Measurements from ENCODE around the gene PTPRT.
"Not testable (repeated sequence)": the region's sequence is repeated elsewhere in the genome, so short reads cannot be mapped to it uniquely, and the experiment has no call there.

Gene PTPRT

DNA sequence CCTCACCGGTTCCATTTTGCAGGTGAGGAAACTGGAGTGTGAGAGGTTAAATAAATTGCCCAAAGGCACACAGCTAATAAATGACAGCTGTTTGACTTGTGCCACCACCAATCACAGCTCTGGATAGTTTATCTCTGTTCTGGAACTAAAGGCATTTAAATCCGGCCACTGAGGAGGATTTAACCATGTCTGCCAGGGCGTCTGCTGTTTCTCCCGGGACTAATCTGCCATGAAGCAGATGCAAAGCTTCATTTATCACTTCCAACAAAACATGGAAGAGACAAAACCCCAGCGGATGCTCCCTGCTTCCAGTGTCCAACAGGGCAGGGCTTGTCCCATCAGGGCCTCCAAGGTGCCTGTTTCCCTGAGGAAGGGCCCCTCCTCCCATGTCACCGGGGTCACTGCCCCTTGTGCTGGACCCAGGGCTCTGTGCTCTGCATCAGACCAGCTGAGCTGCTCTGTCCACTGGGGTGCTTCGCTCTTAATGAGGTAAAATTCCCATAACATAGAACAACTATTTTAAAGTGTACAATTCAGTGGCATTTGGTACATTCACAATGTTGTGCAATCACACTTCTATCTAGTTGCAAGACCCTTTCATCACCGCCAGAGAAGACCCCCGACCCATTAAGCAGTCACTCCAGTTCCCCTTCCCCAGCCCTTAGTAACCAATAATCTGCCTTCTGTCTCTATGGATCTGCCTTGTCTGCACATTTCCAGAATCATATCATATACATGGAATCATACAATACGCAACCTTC is 244.3 kb downstream of the PTPRT start:
- no peaks in the 10 kb centered on the region for H3K4me1 ChIP-seq (ENCODE audit: control insufficient read depth, insufficient read depth, low read length)
- no peak overlapping the region for H3K9ac ChIP-seq (ENCODE audit: low read length)
- no peaks in the 10 kb centered on the region for H3K27me3 ChIP-seq (ENCODE audit: control insufficient read depth, insufficient read depth, low read length)
- H3K36me3 ChIP-seq (ENCODE audit: control insufficient read depth, insufficient read depth, low read length), result no peaks in the 10 kb centered on the region
- no peak overlapping the region for H3K27ac ChIP-seq (ENCODE audit: low read depth, low read length)
- no peak overlapping the region for H3K4me3 ChIP-seq (ENCODE audit: low read length)

DNA sequence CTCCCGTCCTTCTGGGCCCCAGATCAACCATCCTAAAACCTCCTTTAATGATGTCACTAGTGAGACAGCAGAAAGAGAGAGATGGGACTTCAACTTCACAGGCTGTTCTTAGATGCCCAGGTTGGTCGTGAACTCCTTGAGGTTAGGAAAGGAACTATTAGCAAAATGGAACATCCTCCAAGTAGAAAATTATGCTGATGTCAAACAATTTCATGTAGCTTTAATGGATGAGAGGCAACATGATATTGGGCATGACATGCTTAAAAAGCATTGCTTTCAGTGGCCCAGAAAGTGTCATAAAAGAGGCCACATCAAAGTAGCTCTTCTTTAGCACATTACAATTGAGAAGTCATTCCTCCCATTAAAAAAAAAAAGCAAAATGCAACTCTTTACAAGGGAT is 248.1 kb downstream of the PTPRT start:
- H3K4me3 ChIP-seq (ENCODE audit: low read length), result no peak overlapping the region
- H3K36me3 ChIP-seq (ENCODE audit: control insufficient read depth, insufficient read depth, low read length), result no peaks in the 10 kb centered on the region
- H3K9ac ChIP-seq (ENCODE audit: low read length), result no peak overlapping the region
- H3K27ac ChIP-seq (ENCODE audit: low read depth, low read length), result no peak overlapping the region
- no peaks in the 10 kb centered on the region for H3K4me1 ChIP-seq (ENCODE audit: control insufficient read depth, insufficient read depth, low read length)
- no peaks in the 10 kb centered on the region for H3K27me3 ChIP-seq (ENCODE audit: control insufficient read depth, insufficient read depth, low read length)

GRCh38 chr20:42938441-42939205 is 251.1 kb downstream of the PTPRT start:
- Histone ChIP-seq H3K36me3 (ENCODE audit: control insufficient read depth, insufficient read depth, low read length) (no peaks in the 10 kb centered on the region), H3K27ac (ENCODE audit: low read depth, low read length) (no peak overlapping the region), H3K4me1 (ENCODE audit: control insufficient read depth, insufficient read depth, low read length) (no peaks in the 10 kb centered on the region), H3K27me3 (ENCODE audit: control insufficient read depth, insufficient read depth, low read length) (no peaks in the 10 kb centered on the region), H3K4me3 (ENCODE audit: low read length) (no peak overlapping the region), H3K9ac (ENCODE audit: low read length) (no peak overlapping the region)

- Histone ChIP-seq H3K9ac (ENCODE audit: low read length) (no peak overlapping the region), H3K4me1 (ENCODE audit: control insufficient read depth, insufficient read depth, low read length) (no peaks in the 10 kb centered on the region), H3K27ac (ENCODE audit: low read depth, low read length) (no peak overlapping the region), H3K36me3 (ENCODE audit: control insufficient read depth, insufficient read depth, low read length) (no peaks in the 10 kb centered on the region), H3K27me3 (ENCODE audit: control insufficient read depth, insufficient read depth, low read length) (no peaks in the 10 kb centered on the region), H3K4me3 (ENCODE audit: low read length) (no peak overlapping the region)
Observed at GRCh38 chr20:42936482-42936881, 253.2 kb downstream of the PTPRT start.

DNA sequence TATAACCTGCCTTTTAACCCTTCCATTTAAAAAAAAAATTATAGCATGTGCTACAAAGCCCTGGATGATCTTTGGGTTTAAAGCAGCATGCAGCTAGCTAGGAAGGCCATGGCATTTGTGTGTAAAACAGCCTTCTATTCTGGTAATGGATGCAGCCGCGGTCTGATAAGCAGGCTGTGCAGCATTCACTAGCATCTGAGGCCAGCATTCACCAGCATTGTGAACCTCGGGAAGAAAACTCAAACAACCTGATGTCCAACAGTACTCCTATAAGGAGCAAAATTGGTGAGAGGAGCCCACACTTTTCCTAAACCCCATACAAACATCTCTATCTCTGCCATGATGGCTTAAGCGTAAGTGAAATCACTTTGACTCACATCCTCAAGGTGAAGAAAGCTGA is 265.5 kb downstream of the PTPRT start:
- H3K36me3 ChIP-seq (ENCODE audit: control insufficient read depth, insufficient read depth, low read length), result no peaks in the 10 kb centered on the region

GRCh38 chr20:42923348-42923918 is 266.3 kb downstream of the PTPRT start:
- no peaks in the 10 kb centered on the region for H3K27me3 ChIP-seq (ENCODE audit: control insufficient read depth, insufficient read depth, low read length)
- H3K27ac ChIP-seq (ENCODE audit: low read depth, low read length), result no peak overlapping the region
- no peaks in the 10 kb centered on the region for H3K4me1 ChIP-seq (ENCODE audit: control insufficient read depth, insufficient read depth, low read length)
- no peak overlapping the region for H3K9ac ChIP-seq (ENCODE audit: low read length)
- no peaks in the 10 kb centered on the region for H3K36me3 ChIP-seq (ENCODE audit: control insufficient read depth, insufficient read depth, low read length)
- no peak overlapping the region for H3K4me3 ChIP-seq (ENCODE audit: low read length)

More for the DNA sequence above, 265.5 kb downstream of the PTPRT start:
- no peak overlapping the region for H3K27ac ChIP-seq (ENCODE audit: low read depth, low read length)
- H3K27me3 ChIP-seq (ENCODE audit: control insufficient read depth, insufficient read depth, low read length), result no peaks in the 10 kb centered on the region
- H3K4me3 ChIP-seq (ENCODE audit: low read length), result no peak overlapping the region
- no peaks in the 10 kb centered on the region for H3K4me1 ChIP-seq (ENCODE audit: control insufficient read depth, insufficient read depth, low read length)
- H3K9ac ChIP-seq (ENCODE audit: low read length), result no peak overlapping the region

- no peak overlapping the region for H3K9ac ChIP-seq (ENCODE audit: low read length)
- H3K27me3 ChIP-seq (ENCODE audit: control insufficient read depth, insufficient read depth, low read length), result no peaks in the 10 kb centered on the region
- no peak overlapping the region for H3K27ac ChIP-seq (ENCODE audit: low read depth, low read length)
Observed at GRCh38 chr20:42920776-42921175, 268.9 kb downstream of the PTPRT start.

GRCh38 chr20:42919316-42919715 is 270.4 kb downstream of the PTPRT start:
- Histone ChIP-seq H3K4me1 (ENCODE audit: control insufficient read depth, insufficient read depth, low read length) (no peaks in the 10 kb centered on the region), H3K27me3 (ENCODE audit: control insufficient read depth, insufficient read depth, low read length) (no peaks in the 10 kb centered on the region), H3K9ac (ENCODE audit: low read length) (no peak overlapping the region), H3K27ac (ENCODE audit: low read depth, low read length) (no peak overlapping the region), H3K4me3 (ENCODE audit: low read length) (no peak overlapping the region), H3K36me3 (ENCODE audit: control insufficient read depth, insufficient read depth, low read length) (no peaks in the 10 kb centered on the region)

More at GRCh38 chr20:42920776-42921175, 268.9 kb downstream of the PTPRT start:
- Histone ChIP-seq H3K36me3 (ENCODE audit: control insufficient read depth, insufficient read depth, low read length) (no peaks in the 10 kb centered on the region), H3K4me1 (ENCODE audit: control insufficient read depth, insufficient read depth, low read length) (no peaks in the 10 kb centered on the region), H3K4me3 (ENCODE audit: low read length) (no peak overlapping the region)

DNA sequence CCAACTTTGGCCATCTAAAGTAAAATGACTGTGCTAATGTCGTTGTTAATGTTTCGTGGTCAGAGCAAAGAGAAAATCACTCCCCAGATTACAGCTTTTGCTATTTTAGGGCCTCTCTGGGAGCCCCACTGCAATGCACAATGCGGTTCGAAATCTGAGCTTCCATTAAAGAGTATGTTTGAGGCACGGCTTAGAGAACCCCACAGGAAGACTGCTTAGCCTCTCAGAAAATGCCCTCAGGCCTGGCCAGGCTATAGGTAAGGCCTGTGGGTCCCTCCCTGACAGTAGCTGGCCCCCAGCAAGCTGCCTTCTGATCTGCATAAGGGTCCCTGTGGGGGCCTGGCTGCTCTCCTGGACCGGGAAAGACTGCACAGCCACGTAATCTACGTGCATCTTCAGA is 274.6 kb downstream of the PTPRT start:
- H3K4me3 ChIP-seq (ENCODE audit: low read length), result no peak overlapping the region
- no peak overlapping the region for H3K9ac ChIP-seq (ENCODE audit: low read length)
- H3K27ac ChIP-seq (ENCODE audit: low read depth, low read length), result no peak overlapping the region
- no peaks in the 10 kb centered on the region for H3K4me1 ChIP-seq (ENCODE audit: control insufficient read depth, insufficient read depth, low read length)
- H3K27me3 ChIP-seq (ENCODE audit: control insufficient read depth, insufficient read depth, low read length), result no peaks in the 10 kb centered on the region
- no peaks in the 10 kb centered on the region for H3K36me3 ChIP-seq (ENCODE audit: control insufficient read depth, insufficient read depth, low read length)

DNA sequence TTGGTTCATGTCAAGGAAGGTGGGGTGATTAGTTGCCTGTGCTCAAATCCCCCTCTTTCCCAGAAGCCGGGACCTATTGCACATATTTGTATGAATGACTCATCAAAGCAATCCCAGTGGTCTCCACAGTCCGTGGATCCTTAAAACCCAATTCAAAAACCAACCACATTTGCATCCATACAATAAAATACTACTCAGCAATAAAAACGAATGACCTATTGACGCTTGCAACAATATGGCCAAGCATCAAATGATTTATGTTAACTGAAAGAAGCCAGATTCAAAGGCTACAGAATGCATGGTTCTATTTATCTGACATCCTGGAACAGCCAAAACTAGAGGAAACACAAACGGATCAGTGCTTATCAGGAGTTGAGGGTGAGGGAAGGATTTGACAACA is 275.4 kb downstream of the PTPRT start:
- H3K4me1 ChIP-seq (ENCODE audit: control insufficient read depth, insufficient read depth, low read length), result no peaks in the 10 kb centered on the region
- no peak overlapping the region for H3K9ac ChIP-seq (ENCODE audit: low read length)
- H3K36me3 ChIP-seq (ENCODE audit: control insufficient read depth, insufficient read depth, low read length), result no peaks in the 10 kb centered on the region
- no peak overlapping the region for H3K27ac ChIP-seq (ENCODE audit: low read depth, low read length)
- no peaks in the 10 kb centered on the region for H3K27me3 ChIP-seq (ENCODE audit: control insufficient read depth, insufficient read depth, low read length)
- H3K4me3 ChIP-seq (ENCODE audit: low read length), result no peak overlapping the region

- H3K27ac ChIP-seq (ENCODE audit: low read depth, low read length); H3K4me3 ChIP-seq (ENCODE audit: low read length); H3K4me1 ChIP-seq (ENCODE audit: control insufficient read depth, insufficient read depth, low read length); H3K9ac ChIP-seq (ENCODE audit: low read length); H3K36me3 ChIP-seq (ENCODE audit: control insufficient read depth, insufficient read depth, low read length); H3K27me3 ChIP-seq (ENCODE audit: control insufficient read depth, insufficient read depth, low read length): not testable (repeated sequence)
Observed at GRCh38 chr20:42910808-42911207, 278.9 kb downstream of the PTPRT start.

DNA sequence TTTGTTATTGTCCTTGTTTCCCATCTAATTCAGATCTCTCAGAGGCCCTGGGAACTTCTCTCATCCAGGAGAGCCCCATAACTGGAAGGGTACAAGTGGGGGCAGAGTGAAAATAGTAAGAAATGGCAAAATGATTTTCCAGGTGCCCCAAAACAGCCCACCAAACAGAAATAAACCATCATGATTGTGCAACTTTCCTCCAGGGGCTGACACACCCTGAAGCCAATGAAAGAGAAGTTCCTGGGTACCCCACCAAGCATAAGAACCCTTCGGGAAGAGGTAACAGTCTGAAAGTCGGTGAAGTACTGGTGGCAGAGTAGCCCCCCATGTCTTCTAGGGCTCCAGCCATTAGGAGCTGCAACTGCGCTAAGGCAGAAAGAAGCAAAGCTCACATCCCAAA is 282.0 kb downstream of the PTPRT start:
- no peaks in the 10 kb centered on the region for H3K4me1 ChIP-seq (ENCODE audit: control insufficient read depth, insufficient read depth, low read length)
- H3K36me3 ChIP-seq (ENCODE audit: control insufficient read depth, insufficient read depth, low read length), result no peaks in the 10 kb centered on the region
- H3K27me3 ChIP-seq (ENCODE audit: control insufficient read depth, insufficient read depth, low read length), result no peaks in the 10 kb centered on the region
- H3K27ac ChIP-seq (ENCODE audit: low read depth, low read length), result no peak overlapping the region
- no peak overlapping the region for H3K9ac ChIP-seq (ENCODE audit: low read length)
- H3K4me3 ChIP-seq (ENCODE audit: low read length), result no peak overlapping the region

All from rectal smooth muscle tissue (tissue), 1 donor.